SU-DHL-6 (cell line): ENCODE results near the gene RCAN3.

ENCODE experiments used
- CTCF ChIP-seq: fragments of 200-600 bp; sonication (generic); IDR thresholded peaks from one replicate; pipeline ENCODE4 v1.5.1; 2017; ENCODE audit warnings: antibody characterized with exemption, mild to moderate bottlenecking, low read length, moderate library complexity; ENCODE audit not compliant: insufficient read depth, poor library complexity, severe bottlenecking
- EZH2phosphoT487 ChIP-seq: fragments of 200-600 bp; sonication (generic), shearing (Covaris generic); conservative IDR thresholded peaks from 2 replicates; pipeline ENCODE4 v1.6.1; 2018; ENCODE audit warnings: mild to moderate bottlenecking, antibody characterized with exemption, low read length, moderate library complexity, mixed read lengths

- TF ChIP-seq CTCF (no peak), EZH2phosphoT487 (no peak)
Observed at GRCh38 chr1:24504560-24504959, 1.9 kb downstream of the RCAN3 start.
